GM12892 (cell line): Measurements from ENCODE around the gene CFAP97.

Experiments used
- POLR2A ChIP-seq: IDR thresholded peaks from 2 replicates; pipeline ENCODE4 v1.6.1; 2011; ENCODE audit warnings: low read depth, low read length, control low read depth
- POLR2AphosphoS5 ChIP-seq: IDR thresholded peaks from 2 replicates; pipeline ENCODE4 v1.6.1; 2011; ENCODE audit warnings: low read depth, low read length, control low read depth

DNA sequence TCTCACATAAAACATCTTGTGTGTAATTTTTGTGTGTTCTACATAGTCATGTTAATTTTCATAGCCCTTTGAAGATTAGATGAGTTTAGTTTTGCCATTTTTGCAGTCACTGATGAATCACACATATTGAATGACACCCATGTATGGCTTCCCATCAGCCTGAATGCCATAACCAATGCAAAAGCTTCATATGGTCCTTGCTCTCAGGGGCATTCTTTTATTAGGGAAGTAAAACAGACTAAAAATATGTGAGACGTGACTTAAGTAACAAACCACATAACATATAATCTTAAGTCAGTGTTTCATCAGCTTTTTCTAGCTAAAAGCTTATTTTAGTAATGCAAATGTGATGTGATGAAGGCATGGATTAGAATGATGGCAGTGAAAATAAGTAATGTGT, 52.5 kb downstream of the CFAP97 start:
- TF ChIP-seq POLR2A (no peak), POLR2AphosphoS5 (no peak)
